Gastrocnemius medialis (tissue), 4 donors: ENCODE data around the gene AKAP6.

Experiments used
- CTCF ChIP-seq, 5 experiments: fragments of 450-650 bp in 3 of 5; fragments of 200-600 bp in 2 of 5; sonication (generic) in 2 of 5; IDR thresholded peaks in 4 of 5; conservative IDR thresholded peaks in 1 of 5; 1 replicate in 4 of 5; 2 replicates in 1 of 5; pipeline ENCODE4 v1.5.1; 2016 to 2019; ENCODE audit warnings: antibody characterized with exemption in 5 of 5, mild to moderate bottlenecking in 3 of 5, moderate library complexity in 3 of 5
- POLR2A ChIP-seq, 2 donors: fragments of 450-650 bp; IDR thresholded peaks; one replicate each; pipeline ENCODE4 v1.6.1; 2017; ENCODE audit warnings: antibody characterized with exemption in 2 of 2, mild to moderate bottlenecking in 2 of 2, moderate library complexity in 2 of 2

GRCh38 chr14:32329690-32330285, 690 bp downstream of the AKAP6 start:
- TF ChIP-seq CTCF (IDR thresholded peaks at IDR 0.05 in 4 of 5, conservative IDR thresholded peaks at IDR 0.05 in 1 of 5): no peak
- no peak for TF ChIP-seq POLR2A (IDR thresholded peaks at IDR 0.05)
